ENCODE measurements around the gene MYOM3.

GRCh38 chr1:24109686-24110475 is 2.1 kb downstream of the MYOM3 start:
- TF ChIP-seq CTCF (IDR thresholded peaks at IDR 0.05; ENCODE audit: low read depth, low read length) (no peak), EZH2phosphoT487 (IDR thresholded peaks at IDR 0.05; ENCODE audit: low read depth) (no peak)
